T-helper 1 cell treated with Interleukin-12 subunit alpha and Interleukin-12 subunit beta and Interleukin-4 antibody, amounts not matched to agents 30 μg/mL and 1 μg/mL, for 36 hours (primary cell): ENCODE results near the gene MORC3.
"Not testable (repeated sequence)": the region's sequence is repeated elsewhere in the genome, so short reads cannot be mapped to it uniquely, and the experiment has no call there.

Source experiments
- H3K27ac Mint-ChIP-seq: one replicate; pipeline ENCODE4 v1.8.0; 2021; ENCODE audit warnings: mild to moderate bottlenecking, mixed read lengths
- H3K27me3 Mint-ChIP-seq: one replicate; pipeline ENCODE4 v1.8.0; 2021; ENCODE audit warnings: low read depth, mixed read lengths
- H3K36me3 Mint-ChIP-seq: one replicate; pipeline ENCODE4 v1.8.0; 2021; ENCODE audit warnings: low read depth, mixed read lengths
- H3K4me1 Mint-ChIP-seq: one replicate; pipeline ENCODE4 v1.8.0; 2021; ENCODE audit warnings: low read depth, mixed read lengths
- H3K4me3 Mint-ChIP-seq: one replicate; pipeline ENCODE4 v1.8.0; 2021; ENCODE audit warnings: mild to moderate bottlenecking, moderate library complexity, mixed read lengths
- H3K9me3 Mint-ChIP-seq: one replicate; pipeline ENCODE4 v1.8.0; 2021; ENCODE audit warnings: mixed read lengths

The MORC3 gene

DNA sequence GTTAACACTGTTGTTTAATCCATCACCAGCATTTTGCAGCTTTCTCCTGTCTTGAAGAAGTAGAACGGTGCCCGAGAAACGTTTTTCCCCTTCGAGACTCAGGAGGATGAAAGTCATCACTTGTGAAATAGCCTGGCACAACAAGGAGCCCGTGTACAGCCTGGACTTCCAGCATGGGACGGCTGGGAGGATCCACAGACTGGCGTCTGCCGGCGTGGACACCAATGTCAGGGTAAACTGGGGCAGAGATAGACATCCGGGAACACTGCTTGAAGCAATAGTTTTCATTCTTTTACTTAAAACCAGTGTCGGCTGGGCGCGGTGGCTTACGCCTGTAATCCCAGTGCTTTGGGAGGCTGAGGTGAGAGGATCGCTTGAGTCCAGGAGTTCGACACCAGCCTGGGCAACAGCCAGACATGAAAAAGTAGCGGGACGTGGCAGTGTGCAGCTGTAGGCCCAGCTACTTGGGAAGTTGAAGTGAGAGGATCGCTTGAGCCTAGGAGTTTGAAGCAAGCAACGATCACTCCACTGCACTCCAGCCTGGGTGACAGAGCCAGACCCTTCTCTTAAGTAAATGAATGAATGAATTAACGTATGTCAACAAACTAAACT, 66.1 kb downstream of the MORC3 start:
- Mint-ChIP-seq H3K27me3 (no peaks in the 10 kb centered on the region), H3K4me3 (peak overlapping the region; percentile 84), H3K9me3 (no peaks in the 10 kb centered on the region), H3K27ac (peak overlapping the region; percentile 75), H3K36me3 (peaks cover 12% of the 10 kb centered on the region), H3K4me1 (peaks cover 23% of the 10 kb centered on the region)

DNA sequence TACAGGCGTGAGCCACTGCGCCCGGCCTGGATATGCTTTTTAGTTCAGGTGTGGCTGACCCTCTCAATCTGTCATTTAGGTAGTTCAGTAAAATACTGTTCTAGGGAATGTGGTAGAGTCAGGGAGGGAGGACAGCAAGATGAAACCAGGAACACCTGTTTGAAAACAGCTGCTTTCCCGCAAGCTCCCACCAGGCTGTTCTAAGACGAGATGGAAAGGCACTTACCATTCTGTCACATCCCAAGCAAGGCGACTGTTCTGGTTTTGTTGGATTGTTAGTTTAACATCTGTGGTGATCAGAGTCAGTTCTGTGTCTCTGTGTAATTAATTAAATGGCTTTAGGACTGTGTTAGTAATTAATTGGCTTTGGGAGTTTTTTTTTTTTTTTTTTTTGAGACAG, 68.1 kb downstream of the MORC3 start:
- peaks cover 25% of the 10 kb centered on the region for H3K36me3 Mint-ChIP-seq
- H3K4me1 Mint-ChIP-seq = peaks cover 21% of the 10 kb centered on the region
- no peak overlapping the region for H3K27ac Mint-ChIP-seq
- H3K27me3 Mint-ChIP-seq = no peaks in the 10 kb centered on the region
- no peaks in the 10 kb centered on the region for H3K9me3 Mint-ChIP-seq
- H3K4me3 Mint-ChIP-seq = no peak overlapping the region

DNA sequence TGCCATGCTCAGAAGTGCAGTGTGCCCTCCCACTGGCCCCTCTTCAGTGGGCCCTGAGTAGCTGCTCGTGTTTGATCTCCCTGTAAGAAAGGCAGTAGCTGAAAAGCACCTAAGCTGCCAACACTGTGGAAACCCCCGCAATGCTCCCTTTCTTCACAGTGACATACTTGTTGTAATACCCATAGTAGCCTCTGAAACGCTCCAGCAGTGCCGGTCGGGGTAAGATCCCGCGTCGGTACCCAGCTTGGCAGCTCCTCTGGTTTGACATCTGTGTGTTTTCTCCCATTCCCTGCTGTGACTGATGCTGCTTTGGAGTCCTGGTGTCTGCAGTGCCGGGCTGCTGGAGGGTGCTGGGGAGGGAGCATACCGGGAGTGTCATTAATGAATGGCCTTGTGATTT, 68.8 kb downstream of the MORC3 start:
- Mint-ChIP-seq H3K4me3 (no peak overlapping the region), H3K9me3 (no peaks in the 10 kb centered on the region), H3K36me3 (peaks cover 28% of the 10 kb centered on the region), H3K27me3 (no peaks in the 10 kb centered on the region), H3K4me1 (peaks cover 21% of the 10 kb centered on the region), H3K27ac (no peak overlapping the region)

DNA sequence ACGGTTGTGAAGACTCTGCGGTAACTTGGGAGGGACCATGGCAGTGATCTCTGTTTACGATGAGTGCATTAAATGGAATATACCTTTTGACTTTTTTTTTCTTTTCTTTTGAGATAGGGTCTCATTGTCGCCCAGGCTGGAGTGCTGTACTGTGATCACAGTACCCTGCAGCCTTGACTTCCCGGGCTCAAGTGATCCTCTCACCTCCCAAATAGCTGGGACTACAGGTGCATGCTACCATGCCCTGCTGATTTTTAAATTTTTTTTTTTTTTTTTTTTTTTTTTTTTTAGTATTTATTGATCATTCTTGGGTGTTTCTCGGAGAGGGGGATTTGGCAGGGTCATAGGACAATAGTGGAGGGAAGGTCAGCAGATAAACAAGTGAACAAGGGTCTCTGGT, 71.7 kb downstream of the MORC3 start:
- H3K36me3 Mint-ChIP-seq = peaks cover 37% of the 10 kb centered on the region
- not testable (repeated sequence) for H3K9me3 Mint-ChIP-seq, H3K27me3 Mint-ChIP-seq, H3K27ac Mint-ChIP-seq, H3K4me3 Mint-ChIP-seq
- H3K4me1 Mint-ChIP-seq = peaks cover 17% of the 10 kb centered on the region

DNA sequence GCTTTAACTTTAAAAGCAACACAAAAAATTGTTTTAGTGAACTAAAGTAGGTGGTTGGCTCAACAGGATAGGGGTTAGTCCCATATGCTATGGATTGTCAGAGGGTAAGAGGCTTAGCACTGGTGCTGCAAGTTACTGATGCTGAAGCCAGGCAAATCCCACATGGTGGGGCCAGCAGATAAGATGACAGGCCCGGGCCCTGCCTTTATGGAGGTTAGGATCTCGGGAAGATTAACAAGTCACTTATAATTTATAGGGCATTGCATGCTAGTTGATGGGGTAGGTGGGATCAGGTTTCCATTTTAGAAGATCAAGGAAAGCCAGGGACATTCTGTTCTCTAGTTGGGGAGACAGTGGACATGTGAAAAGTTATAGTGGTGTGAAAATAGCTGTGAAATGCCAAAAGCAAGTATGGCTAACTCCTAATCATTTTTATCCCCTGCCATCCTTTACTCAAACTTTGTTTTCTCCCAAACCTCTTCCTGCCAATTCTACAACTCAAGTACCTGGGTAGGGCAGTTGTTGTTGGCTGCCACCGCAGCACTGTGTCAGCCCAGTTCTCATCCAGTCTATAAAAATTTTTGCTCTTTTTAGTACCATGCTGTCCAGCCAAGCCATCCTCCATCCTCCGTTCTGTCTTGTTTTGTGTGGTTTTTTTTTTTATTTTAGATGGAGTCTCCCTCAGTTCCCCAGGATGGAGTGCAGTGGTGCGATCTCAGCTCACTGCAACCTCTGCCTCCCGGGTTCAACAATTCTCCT, 75.5 kb downstream of the MORC3 start:
- peaks cover 2% of the 10 kb centered on the region for H3K4me1 Mint-ChIP-seq
- H3K27ac Mint-ChIP-seq = no peak overlapping the region
- no peaks in the 10 kb centered on the region for H3K9me3 Mint-ChIP-seq
- H3K36me3 Mint-ChIP-seq = peaks cover 44% of the 10 kb centered on the region
- H3K4me3 Mint-ChIP-seq = no peak overlapping the region
- H3K27me3 Mint-ChIP-seq = no peaks in the 10 kb centered on the region

DNA sequence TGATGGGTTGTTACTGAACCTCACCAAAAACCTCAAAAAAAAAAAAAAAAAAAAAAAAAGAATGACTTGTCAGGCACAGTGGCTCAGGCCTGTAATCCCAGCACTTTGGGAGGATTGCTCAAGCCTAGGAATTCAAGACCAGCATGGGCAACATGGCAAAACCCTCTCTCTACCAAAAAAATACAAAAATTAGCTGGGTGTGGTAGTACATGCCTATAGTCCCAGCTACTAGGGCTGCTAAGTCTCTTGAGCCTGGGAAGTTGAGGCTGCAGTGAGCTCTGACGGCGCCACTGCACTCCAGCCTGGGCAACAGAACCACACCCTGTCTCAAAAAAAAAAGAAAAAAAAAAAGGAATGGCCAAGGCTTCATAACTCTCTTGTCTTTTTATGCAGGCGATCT, 76.3 kb downstream of the MORC3 start:
- Mint-ChIP-seq H3K36me3 (peaks cover 45% of the 10 kb centered on the region), H3K27ac (no peak overlapping the region), H3K9me3 (no peaks in the 10 kb centered on the region), H3K4me1 (peaks cover 2% of the 10 kb centered on the region), H3K4me3 (no peak overlapping the region), H3K27me3 (no peaks in the 10 kb centered on the region)

DNA sequence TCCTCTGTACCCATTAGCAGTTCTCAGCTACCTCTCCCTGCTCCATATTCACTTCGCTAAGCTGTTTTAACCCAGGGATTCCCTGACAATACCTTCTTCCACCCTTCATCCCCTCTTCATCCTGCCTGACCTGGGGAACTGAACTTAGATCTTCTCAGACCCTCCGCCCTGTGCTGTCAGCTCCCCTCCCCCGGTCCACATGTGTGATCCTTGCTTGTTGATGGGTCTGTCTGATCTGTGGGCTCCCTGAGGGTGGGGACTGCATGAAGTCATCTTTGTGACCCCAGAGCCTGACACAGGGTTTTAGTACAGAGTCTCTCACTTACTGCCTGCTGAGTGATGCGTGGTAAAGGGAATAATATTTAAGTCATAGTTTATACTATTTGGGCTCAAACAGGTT, 77.0 kb downstream of the MORC3 start:
- no peak overlapping the region for H3K4me3 Mint-ChIP-seq
- no peaks in the 10 kb centered on the region for H3K27me3 Mint-ChIP-seq
- H3K36me3 Mint-ChIP-seq = peaks cover 42% of the 10 kb centered on the region
- H3K9me3 Mint-ChIP-seq = no peaks in the 10 kb centered on the region
- no peak overlapping the region for H3K27ac Mint-ChIP-seq
- H3K4me1 Mint-ChIP-seq = peaks cover 2% of the 10 kb centered on the region

DNA sequence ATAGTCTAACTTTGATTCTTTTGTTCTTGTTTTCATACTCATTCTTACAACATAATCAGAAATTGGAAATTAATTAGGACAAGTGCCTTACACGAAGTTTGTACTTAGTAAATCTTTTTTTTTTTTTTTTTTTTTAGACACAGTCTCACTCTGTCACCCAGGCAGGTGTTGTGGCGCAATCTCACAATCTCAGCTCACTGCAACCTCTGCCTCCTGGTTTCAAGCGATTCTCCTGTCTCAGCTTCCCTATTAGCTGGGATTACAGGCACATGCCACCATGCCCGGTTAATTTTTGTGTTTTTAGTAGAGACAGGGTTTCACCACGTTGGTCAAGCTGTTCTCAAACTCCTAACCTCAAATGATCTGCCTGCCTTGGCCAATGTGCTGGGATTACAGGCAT, 77.6 kb downstream of the MORC3 start:
- Mint-ChIP-seq H3K4me3 (no peak overlapping the region), H3K27ac (no peak overlapping the region), H3K36me3 (peaks cover 40% of the 10 kb centered on the region), H3K9me3 (no peaks in the 10 kb centered on the region), H3K27me3 (no peaks in the 10 kb centered on the region), H3K4me1 (peaks cover 2% of the 10 kb centered on the region)

DNA sequence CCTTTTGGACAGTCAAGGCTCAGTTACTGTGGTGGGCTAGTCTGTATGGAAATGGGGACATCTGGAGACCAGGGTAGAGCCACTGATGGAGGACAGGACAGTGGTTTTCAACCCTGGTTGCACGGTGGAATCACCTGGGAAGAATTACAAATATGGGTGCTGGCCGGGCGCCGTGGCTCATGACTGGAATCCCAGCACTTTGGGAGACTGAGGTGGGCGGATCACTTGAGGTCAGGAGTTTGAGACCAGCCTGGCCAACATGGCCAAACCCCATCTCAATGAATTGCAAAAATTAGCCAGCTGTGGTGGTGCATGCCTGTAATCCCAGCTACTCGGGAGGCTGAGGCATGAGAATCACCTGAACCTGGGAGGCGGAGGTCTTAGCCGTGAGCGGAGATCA, 79.7 kb downstream of the MORC3 start:
- H3K4me1 Mint-ChIP-seq, H3K9me3 Mint-ChIP-seq, H3K27ac Mint-ChIP-seq, H3K4me3 Mint-ChIP-seq, H3K27me3 Mint-ChIP-seq: not testable (repeated sequence)
- H3K36me3 Mint-ChIP-seq = peaks cover 36% of the 10 kb centered on the region

DNA sequence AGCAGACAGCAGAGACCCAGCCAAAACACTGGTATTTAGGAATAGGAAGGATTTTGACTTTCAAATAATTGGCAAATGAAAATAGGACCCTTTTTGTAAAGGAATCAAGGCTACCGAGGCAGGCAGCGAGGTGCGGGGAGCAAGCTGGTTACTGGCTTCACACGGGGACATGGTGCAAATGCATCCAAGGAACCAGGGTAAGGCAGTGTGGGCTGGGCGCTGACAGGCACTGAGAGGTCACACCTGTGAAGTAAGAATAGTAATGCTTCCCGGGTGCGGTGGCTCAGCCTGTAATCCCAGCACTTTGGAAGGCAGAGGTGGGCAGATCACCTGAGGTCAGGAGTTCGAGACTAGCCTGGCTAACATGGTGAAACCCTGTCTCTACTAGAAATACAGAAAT, 80.7 kb downstream of the MORC3 start:
- H3K9me3 Mint-ChIP-seq = no peaks in the 10 kb centered on the region
- H3K4me1 Mint-ChIP-seq = peaks cover 2% of the 10 kb centered on the region
- no peak overlapping the region for H3K27ac Mint-ChIP-seq
- no peaks in the 10 kb centered on the region for H3K27me3 Mint-ChIP-seq
- H3K4me3 Mint-ChIP-seq = no peak overlapping the region
- peaks cover 35% of the 10 kb centered on the region for H3K36me3 Mint-ChIP-seq

DNA sequence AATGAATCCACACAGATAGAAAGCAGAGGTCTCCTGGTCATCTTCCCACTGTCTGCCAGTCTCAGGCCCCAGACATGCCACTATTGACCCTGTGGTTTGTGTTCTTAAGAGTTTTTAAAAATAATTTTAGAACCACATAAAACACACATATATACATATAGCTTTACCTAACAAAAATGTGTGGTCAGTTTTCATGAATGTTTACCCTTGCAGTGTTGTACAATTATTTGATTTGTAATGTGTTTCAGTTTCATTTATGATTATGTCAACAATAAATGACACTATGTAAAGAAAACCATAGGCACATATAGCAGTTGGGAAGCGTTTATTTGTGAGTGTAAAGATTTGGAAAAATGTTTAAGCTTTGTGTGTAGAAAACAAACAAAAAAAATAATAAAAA, 82.3 kb downstream of the MORC3 start:
- H3K27me3 Mint-ChIP-seq = no peaks in the 10 kb centered on the region

DNA sequence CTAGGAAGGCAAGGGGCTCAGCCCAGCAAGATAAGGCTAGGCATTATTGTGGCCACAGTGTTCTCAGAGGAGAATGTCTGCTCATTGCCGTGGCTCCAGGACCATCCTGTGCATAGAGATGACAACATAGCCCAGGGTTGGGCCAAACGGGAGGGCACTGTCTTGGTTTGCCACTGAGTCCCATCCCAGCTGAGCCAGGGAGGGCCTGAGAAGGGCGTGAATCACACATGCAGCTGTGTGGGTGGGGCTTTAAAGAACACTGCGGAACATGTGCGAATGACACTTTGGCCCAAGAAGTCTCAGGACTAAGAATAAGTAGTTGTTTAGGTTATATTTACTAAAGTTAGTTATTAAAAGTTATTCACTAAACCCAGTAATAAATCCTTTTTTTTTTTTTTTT, 83.7 kb downstream of the MORC3 start:
- Mint-ChIP-seq H3K27ac (no peak overlapping the region), H3K36me3 (peaks cover 35% of the 10 kb centered on the region), H3K27me3 (no peaks in the 10 kb centered on the region), H3K4me1 (no peaks in the 10 kb centered on the region), H3K9me3 (no peaks in the 10 kb centered on the region), H3K4me3 (no peak overlapping the region)

More for the DNA sequence above, 82.3 kb downstream of the MORC3 start:
- Mint-ChIP-seq H3K4me3 (no peak overlapping the region), H3K27ac (no peak overlapping the region), H3K36me3 (peaks cover 32% of the 10 kb centered on the region), H3K9me3 (no peaks in the 10 kb centered on the region), H3K4me1 (no peaks in the 10 kb centered on the region)

DNA sequence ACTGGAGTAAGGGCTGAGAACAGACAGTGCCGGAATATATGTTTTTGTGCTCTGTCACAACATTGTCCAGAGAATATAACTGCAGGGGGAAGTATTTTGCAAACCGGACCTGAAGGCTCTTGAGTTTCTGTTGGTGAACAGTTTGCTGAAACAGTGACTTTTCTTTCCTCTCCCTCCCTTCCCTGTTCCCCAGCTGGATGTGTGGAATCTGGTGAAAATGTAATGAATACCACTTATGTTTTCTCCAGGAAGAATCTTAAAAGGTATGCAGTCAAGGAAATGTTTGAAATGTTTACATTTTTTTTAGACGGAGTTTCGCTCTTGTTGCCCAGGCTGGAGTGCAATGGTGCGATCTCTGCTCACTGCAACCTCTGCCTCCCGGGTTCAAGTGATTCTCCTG, 88.6 kb downstream of the MORC3 start:
- Mint-ChIP-seq H3K27ac (no peak overlapping the region), H3K9me3 (no peaks in the 10 kb centered on the region), H3K27me3 (no peaks in the 10 kb centered on the region), H3K4me3 (no peak overlapping the region), H3K36me3 (peaks cover 34% of the 10 kb centered on the region), H3K4me1 (no peaks in the 10 kb centered on the region)

DNA sequence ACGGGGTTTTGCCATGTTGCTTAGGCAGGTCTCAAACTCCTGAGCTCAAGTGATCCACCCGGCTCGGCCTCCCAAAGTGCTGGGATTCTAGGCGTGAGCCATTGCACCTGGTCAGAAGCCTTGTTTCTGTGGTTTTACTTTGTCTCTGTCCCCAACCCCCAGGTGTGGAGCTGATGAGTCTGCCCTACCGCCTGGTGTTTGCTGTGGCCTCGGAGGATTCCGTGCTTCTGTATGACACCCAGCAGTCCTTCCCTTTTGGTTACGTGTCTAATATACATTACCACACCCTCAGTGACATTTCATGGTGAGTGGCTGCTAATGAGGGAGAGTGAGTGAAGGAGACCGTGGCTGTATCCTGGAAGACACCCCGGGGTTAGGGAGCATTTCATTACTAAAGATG, 91.3 kb downstream of the MORC3 start:
- Mint-ChIP-seq H3K4me3 (no peak overlapping the region), H3K27me3 (no peaks in the 10 kb centered on the region), H3K36me3 (peaks cover 34% of the 10 kb centered on the region), H3K27ac (no peak overlapping the region), H3K4me1 (no peaks in the 10 kb centered on the region), H3K9me3 (no peaks in the 10 kb centered on the region)

DNA sequence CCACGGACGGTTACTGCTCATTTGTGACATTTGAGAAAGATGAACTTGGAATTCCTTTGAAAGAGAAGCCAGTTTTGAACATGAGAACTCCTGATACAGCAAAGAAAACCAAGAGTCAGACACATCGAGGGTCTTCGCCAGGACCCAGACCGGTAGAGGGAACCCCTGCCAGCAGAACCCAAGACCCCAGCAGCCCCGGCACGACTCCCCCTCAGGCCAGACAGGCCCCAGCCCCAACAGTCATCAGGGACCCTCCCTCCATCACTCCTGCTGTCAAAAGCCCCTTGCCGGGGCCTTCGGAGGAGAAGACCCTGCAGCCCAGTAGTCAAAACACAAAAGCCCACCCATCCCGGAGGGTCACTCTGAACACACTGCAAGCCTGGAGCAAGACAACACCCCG, 92.9 kb downstream of the MORC3 start:
- H3K36me3 Mint-ChIP-seq = peaks cover 27% of the 10 kb centered on the region
- no peak overlapping the region for H3K4me3 Mint-ChIP-seq

More for the DNA sequence above, 92.9 kb downstream of the MORC3 start:
- no peaks in the 10 kb centered on the region for H3K9me3 Mint-ChIP-seq
- no peaks in the 10 kb centered on the region for H3K27me3 Mint-ChIP-seq
- H3K4me1 Mint-ChIP-seq = no peaks in the 10 kb centered on the region
- no peak overlapping the region for H3K27ac Mint-ChIP-seq
